Activated CD4-positive, alpha-beta T cell treated with anti-CD3 and anti-CD28 coated beads for 36 hours (primary cell): ENCODE data around the gene MBTPS2. TPM values are rescaled to one million over a fixed set of nuclear protein-coding genes. Genes with fewer than 3 reads are reported as not detected.
"Not testable (repeated sequence)": the region's sequence is repeated elsewhere in the genome, so short reads cannot be mapped to it uniquely, and the experiment has no call there.

Experiments
- ATAC-seq: fragments of 200-7000 bp; cut with Tn5 transposase; one replicate; pipeline ENCODE4 v1.10.0; 2021; ENCODE audit warnings: mild to moderate bottlenecking, moderate library complexity
- CTCF ChIA-PET: fragments of 350-600 bp; sonication (Branson Sonifier 250); formaldehyde crosslinking; loops from one replicate; lab custom pipeline; 2021; ENCODE audit warnings: antibody characterized with exemption; lab: Charles Lee
- POLR2A ChIA-PET: fragments of 350-600 bp; sonication (Branson Sonifier 250); formaldehyde crosslinking; loops from one replicate; lab custom pipeline; 2021; ENCODE audit warnings: antibody characterized with exemption, inconsistent platforms; lab: Charles Lee
- DNase-seq: peaks from one replicate; pipeline ENCODE4 v3.0.0-alpha.2; 2020
- H3K27ac Mint-ChIP-seq: one replicate; pipeline ENCODE4 v1.8.0; 2021; ENCODE audit warnings: mixed read lengths
- H3K27me3 Mint-ChIP-seq: one replicate; pipeline ENCODE4 v1.8.0; 2021; ENCODE audit warnings: mixed read lengths
- H3K36me3 Mint-ChIP-seq: one replicate; pipeline ENCODE4 v1.8.0; 2021; ENCODE audit warnings: low read depth, mixed read lengths
- H3K4me1 Mint-ChIP-seq: one replicate; pipeline ENCODE4 v1.8.0; 2021; ENCODE audit warnings: mixed read lengths
- H3K4me3 Mint-ChIP-seq: one replicate; pipeline ENCODE4 v1.8.0; 2021; ENCODE audit warnings: mild to moderate bottlenecking, moderate library complexity, mixed read lengths
- H3K9me3 Mint-ChIP-seq: one replicate; pipeline ENCODE4 v1.8.0; 2021; ENCODE audit warnings: low read depth, mixed read lengths
- intact Hi-C, 2 experiments: fragments of 100-400 bp; cut with DNase I in 1 of 2; cut with micrococcal nuclease in 1 of 2; formaldehyde crosslinking; loops; one replicate each; pipeline versions ENCODE4 v1.14.2 to v1.15.1; 2022 to 2024; cut with DNase I, micrococcal nuclease
- total RNA-seq, 2 experiments: library from RNA; stranded (reverse); gene quantifications; one replicate each; pipeline ENCODE4 v1.2.3, GENCODE V29; 2021

The MBTPS2 gene
- total RNA-seq, 2 experiments from 2014 or later: 6.9 to 7.8 TPM

GRCh38 chrX:21863241-21863640 is 23.8 kb downstream of the MBTPS2 start:
- H3K4me1 Mint-ChIP-seq: no peaks in the 10 kb centered on the region
- H3K36me3 Mint-ChIP-seq: peaks cover 4% of the 10 kb centered on the region
- H3K4me3 Mint-ChIP-seq: no peak overlapping the region
- no peaks in the 10 kb centered on the region for H3K9me3 Mint-ChIP-seq
- DNase-seq (no peak), ATAC-seq (no peak)
- ChIA-PET POLR2A (no interaction called here), CTCF (no interaction called here)
- intact Hi-C loops: no loop called here
- H3K27me3 Mint-ChIP-seq: no peaks in the 10 kb centered on the region
- no peak overlapping the region for H3K27ac Mint-ChIP-seq

- DNase-seq (no peak), ATAC-seq (no peak)
- Mint-ChIP-seq H3K27ac (no peak overlapping the region), H3K27me3 (no peaks in the 10 kb centered on the region), H3K4me1 (no peaks in the 10 kb centered on the region), H3K4me3 (no peak overlapping the region), H3K9me3 (no peaks in the 10 kb centered on the region), H3K36me3 (peaks cover 4% of the 10 kb centered on the region)
- ChIA-PET POLR2A (no interaction called here), CTCF (no interaction called here)
- intact Hi-C loops: no loop called here
These were observed 26.0 kb downstream of the MBTPS2 start for GRCh38 chrX:21865436-21865835.

GRCh38 chrX:21870494-21870893 is 31.1 kb downstream of the MBTPS2 start:
- H3K4me3 Mint-ChIP-seq: no peak overlapping the region
- no peaks in the 10 kb centered on the region for H3K36me3 Mint-ChIP-seq
- no peaks in the 10 kb centered on the region for H3K9me3 Mint-ChIP-seq
- intact Hi-C loops: no loop called here
- H3K27me3 Mint-ChIP-seq: no peaks in the 10 kb centered on the region
- H3K27ac Mint-ChIP-seq: no peak overlapping the region
- POLR2A ChIA-PET: interaction anchor here (0.7 kb wide), 1 partner anchor 32 kb away, joined by 7 read pairs; no protein-coding TSS in a partner anchor
- CTCF ChIA-PET: no interaction called here
- no peak for DNase-seq
- H3K4me1 Mint-ChIP-seq: no peaks in the 10 kb centered on the region
- no peak for ATAC-seq

- CTCF ChIA-PET: no interaction called here
These were observed 33.8 kb downstream of the MBTPS2 start for GRCh38 chrX:21873063-21873775.

GRCh38 chrX:21874182-21874581 is 34.8 kb downstream of the MBTPS2 start:
- DNase-seq, H3K27me3 Mint-ChIP-seq, CTCF ChIA-PET, H3K36me3 Mint-ChIP-seq, H3K27ac Mint-ChIP-seq, intact Hi-C loops, POLR2A ChIA-PET, ATAC-seq, H3K9me3 Mint-ChIP-seq, H3K4me3 Mint-ChIP-seq, H3K4me1 Mint-ChIP-seq: not testable (repeated sequence)

More at GRCh38 chrX:21873063-21873775, 33.8 kb downstream of the MBTPS2 start:
- Mint-ChIP-seq H3K9me3 (no peaks in the 10 kb centered on the region), H3K36me3 (peaks cover 2% of the 10 kb centered on the region), H3K27me3 (no peaks in the 10 kb centered on the region), H3K27ac (no peak overlapping the region), H3K4me3 (no peak overlapping the region), H3K4me1 (no peaks in the 10 kb centered on the region)
- intact Hi-C loops: no loop called here
- POLR2A ChIA-PET: no interaction called here
- no peak for DNase-seq
- no peak for ATAC-seq

- Mint-ChIP-seq H3K4me1 (no peaks in the 10 kb centered on the region), H3K36me3 (peaks cover 2% of the 10 kb centered on the region), H3K27ac (no peak overlapping the region), H3K27me3 (no peaks in the 10 kb centered on the region), H3K9me3 (no peaks in the 10 kb centered on the region), H3K4me3 (no peak overlapping the region)
- intact Hi-C loops: no loop called here
- POLR2A ChIA-PET: no interaction called here
- DNase-seq (no peak), ATAC-seq (no peak)
- CTCF ChIA-PET: no interaction called here
These were observed 35.6 kb downstream of the MBTPS2 start for GRCh38 chrX:21875013-21875412.

GRCh38 chrX:21881881-21882574 is 42.6 kb downstream of the MBTPS2 start:
- H3K36me3 Mint-ChIP-seq: peaks cover 2% of the 10 kb centered on the region
- ChIA-PET CTCF (interaction anchor here (0.8 kb wide), 1 partner anchor 91 kb away, joined by 3 read pairs; no protein-coding TSS in a partner anchor), POLR2A (no interaction called here)
- DNase-seq (no peak), ATAC-seq (no peak)
- no peaks in the 10 kb centered on the region for H3K9me3 Mint-ChIP-seq
- intact Hi-C loops: no loop called here
- H3K4me1 Mint-ChIP-seq: no peaks in the 10 kb centered on the region
- no peak overlapping the region for H3K4me3 Mint-ChIP-seq
- H3K27ac Mint-ChIP-seq: no peak overlapping the region
- no peaks in the 10 kb centered on the region for H3K27me3 Mint-ChIP-seq

- Mint-ChIP-seq H3K27ac (no peak overlapping the region), H3K4me3 (no peak overlapping the region), H3K36me3 (peaks cover 2% of the 10 kb centered on the region), H3K9me3 (no peaks in the 10 kb centered on the region), H3K27me3 (no peaks in the 10 kb centered on the region), H3K4me1 (no peaks in the 10 kb centered on the region)
- intact Hi-C loops: no loop called here
- CTCF ChIA-PET: no interaction called here
- DNase-seq (no peak), ATAC-seq (no peak)
- POLR2A ChIA-PET: no interaction called here
These were observed 43.8 kb downstream of the MBTPS2 start for GRCh38 chrX:21883258-21883657.

GRCh38 chrX:21885568-21885967 is 46.2 kb downstream of the MBTPS2 start:
- Mint-ChIP-seq H3K4me3 (no peak overlapping the region), H3K36me3 (peaks cover 2% of the 10 kb centered on the region), H3K27ac (no peak overlapping the region), H3K27me3 (no peaks in the 10 kb centered on the region), H3K9me3 (no peaks in the 10 kb centered on the region), H3K4me1 (no peaks in the 10 kb centered on the region)
- ChIA-PET CTCF (no interaction called here), POLR2A (no interaction called here)
- intact Hi-C loops: no loop called here
- ATAC-seq (no peak), DNase-seq (no peak)

- H3K4me1 Mint-ChIP-seq: no peaks in the 10 kb centered on the region
- ATAC-seq (no peak), DNase-seq (no peak)
- H3K9me3 Mint-ChIP-seq: no peaks in the 10 kb centered on the region
- no peak overlapping the region for H3K4me3 Mint-ChIP-seq
- CTCF ChIA-PET: no interaction called here
- no peak overlapping the region for H3K27ac Mint-ChIP-seq
- no peaks in the 10 kb centered on the region for H3K36me3 Mint-ChIP-seq
- H3K27me3 Mint-ChIP-seq: no peaks in the 10 kb centered on the region
- POLR2A ChIA-PET: no interaction called here
- intact Hi-C loops: no loop called here
These were observed 65.9 kb downstream of the MBTPS2 start for GRCh38 chrX:21905313-21905712.

- no peaks in the 10 kb centered on the region for H3K9me3 Mint-ChIP-seq
- CTCF ChIA-PET: no interaction called here
- intact Hi-C loops: no loop called here
- DNase-seq (no peak), ATAC-seq (no peak)
- no peak overlapping the region for H3K4me3 Mint-ChIP-seq
- no peak overlapping the region for H3K27ac Mint-ChIP-seq
- H3K36me3 Mint-ChIP-seq: no peaks in the 10 kb centered on the region
- no peaks in the 10 kb centered on the region for H3K27me3 Mint-ChIP-seq
- H3K4me1 Mint-ChIP-seq: no peaks in the 10 kb centered on the region
- POLR2A ChIA-PET: no interaction called here
These were observed 66.5 kb downstream of the MBTPS2 start for GRCh38 chrX:21905953-21906352.

- DNase-seq (no peak), ATAC-seq (no peak)
- ChIA-PET CTCF (no interaction called here), POLR2A (no interaction called here)
- no peaks in the 10 kb centered on the region for H3K27me3 Mint-ChIP-seq
- peaks cover 4% of the 10 kb centered on the region for H3K4me1 Mint-ChIP-seq
- H3K9me3 Mint-ChIP-seq: no peaks in the 10 kb centered on the region
- H3K4me3 Mint-ChIP-seq: no peak overlapping the region
- no peak overlapping the region for H3K27ac Mint-ChIP-seq
- intact Hi-C loops: no loop called here
- no peaks in the 10 kb centered on the region for H3K36me3 Mint-ChIP-seq
These were observed 67.8 kb downstream of the MBTPS2 start for GRCh38 chrX:21907260-21907659.
